Astrocyte (in vitro differentiated cells and primary cell): Measurements from ENCODE around the gene ZP3. TPM values are rescaled to one million over a fixed set of nuclear protein-coding genes. Genes with fewer than 3 reads are reported as not detected.

ENCODE experiments used
- DNase-seq: peaks from one replicate; pipeline ENCODE4 v3.0.0-alpha.2; 2010; ENCODE audit warnings: low read depth
- FAIRE-seq: peaks from 2 replicates; lab custom pipeline; 2011; peaks lifted over from hg19 to GRCh38; lab: Jason Lieb, UNC
- H2AFZ ChIP-seq: 2 replicates; pipeline ENCODE4 v1.6.0; 2012; ENCODE audit warnings: low read depth, low read length, inconsistent platforms
- H3K27ac ChIP-seq: 2 replicates; pipeline ENCODE4 v1.5.1; 2011; ENCODE audit warnings: low read depth, low read length, inconsistent platforms
- H3K27me3 ChIP-seq: 2 replicates; pipeline ENCODE4 v1.6.0; 2011; ENCODE audit warnings: low read length, inconsistent platforms; ENCODE audit not compliant: insufficient read depth
- H3K36me3 ChIP-seq: 2 replicates; pipeline ENCODE4 v1.5.1; 2011; ENCODE audit warnings: low read length, inconsistent platforms; ENCODE audit not compliant: insufficient read depth
- H3K4me1 ChIP-seq: 2 replicates; pipeline ENCODE4 v1.5.1; 2011; ENCODE audit warnings: low read length, inconsistent platforms; ENCODE audit not compliant: insufficient read depth
- H3K4me2 ChIP-seq: 2 replicates; pipeline ENCODE4 v1.6.0; 2012; ENCODE audit warnings: low read length, inconsistent platforms
- H3K4me3 ChIP-seq: 2 replicates; pipeline ENCODE4 v1.5.1; 2011; ENCODE audit warnings: low read depth, mild to moderate bottlenecking, low read length, inconsistent platforms; ENCODE audit not compliant: insufficient read depth
- H3K79me2 ChIP-seq: 2 replicates; pipeline ENCODE4 v1.6.0; 2012; ENCODE audit warnings: mild to moderate bottlenecking, low read length, inconsistent platforms; ENCODE audit not compliant: insufficient read depth
- H3K9ac ChIP-seq: 2 replicates; pipeline ENCODE4 v1.6.0; 2012; ENCODE audit warnings: mild to moderate bottlenecking, low read length, inconsistent platforms
- H3K9me3 ChIP-seq: 2 replicates; pipeline ENCODE4 v1.5.1; 2012; ENCODE audit warnings: low read depth, mild to moderate bottlenecking, low read length, inconsistent platforms; ENCODE audit not compliant: insufficient read depth
- H4K20me1 ChIP-seq: 2 replicates; pipeline ENCODE4 v1.6.0; 2012; ENCODE audit warnings: low read length, inconsistent platforms; ENCODE audit not compliant: insufficient read depth
- H3K27ac Mint-ChIP-seq: one replicate; pipeline ENCODE4 v1.8.0; 2021; ENCODE audit warnings: mild to moderate bottlenecking, mixed read lengths; ENCODE audit not compliant: unreplicated experiment
- H3K27me3 Mint-ChIP-seq: one replicate; pipeline ENCODE4 v1.8.0; 2021; ENCODE audit warnings: low read depth, mixed read lengths; ENCODE audit not compliant: unreplicated experiment
- H3K36me3 Mint-ChIP-seq: one replicate; pipeline ENCODE4 v1.8.0; 2021; ENCODE audit warnings: low read depth, mixed read lengths; ENCODE audit not compliant: unreplicated experiment
- H3K4me1 Mint-ChIP-seq: one replicate; pipeline ENCODE4 v1.8.0; 2021; ENCODE audit warnings: low read depth, mixed read lengths; ENCODE audit not compliant: unreplicated experiment
- H3K4me3 Mint-ChIP-seq: one replicate; pipeline ENCODE4 v1.8.0; 2021; ENCODE audit warnings: mild to moderate bottlenecking, moderate library complexity, mixed read lengths; ENCODE audit not compliant: unreplicated experiment
- H3K9me3 Mint-ChIP-seq: one replicate; pipeline ENCODE4 v1.8.0; 2021; ENCODE audit warnings: mild to moderate bottlenecking, mixed read lengths; ENCODE audit not compliant: unreplicated experiment
- EZH2 ChIP-seq: IDR thresholded peaks from 2 replicates; pipeline ENCODE4 v1.6.1; 2012; ENCODE audit warnings: mild to moderate bottlenecking, low read length, inconsistent platforms; ENCODE audit not compliant: insufficient read depth
- total RNA-seq: library from RNA; stranded (reverse); gene quantifications from 2 replicates; pipeline ENCODE4 v1.2.1, GENCODE V29; 2021
- TF ChIP-seq, protein P1 (sequence below): IDR thresholded peaks from 2 replicates; pipeline ENCODE4 v1.5.1; 2011; ENCODE audit warnings: low read depth, mild to moderate bottlenecking, inconsistent platforms, low read length, moderate library complexity; ENCODE audit not compliant: insufficient read depth

ZP3 gene
- total RNA-seq, 1 donor from 2014 or later, result 2.6 TPM

DNA sequence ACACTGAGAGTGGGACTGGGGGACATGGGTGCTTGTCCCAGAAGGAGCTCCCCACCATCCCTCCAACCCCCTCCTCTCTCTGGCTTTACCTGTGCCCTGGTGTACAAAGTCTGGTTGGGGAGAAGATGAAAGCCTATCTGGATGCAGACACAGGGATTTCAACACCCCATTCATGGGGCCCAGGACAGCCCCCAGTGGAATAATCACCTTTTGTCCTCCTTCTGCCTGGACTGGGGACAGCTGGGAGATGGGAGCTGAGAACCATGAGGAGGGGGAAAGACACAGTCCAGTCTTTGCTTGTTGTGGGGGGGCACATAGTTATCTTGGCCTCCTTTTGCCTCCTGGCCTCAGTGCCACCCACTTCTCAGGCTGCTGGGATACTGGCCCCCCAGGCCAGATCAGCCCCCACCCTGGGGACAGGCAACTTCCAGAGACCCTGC, 16.6 kb upstream of the ZP3 start:
- no peaks in the 10 kb centered on the region for H3K79me2 ChIP-seq
- no peak overlapping the region for H3K4me3 ChIP-seq
- Mint-ChIP-seq H3K4me3 (no peak overlapping the region), H3K4me1 (peaks cover 7% of the 10 kb centered on the region), H3K27ac (no peak overlapping the region), H3K27me3 (peaks cover 6% of the 10 kb centered on the region), H3K9me3 (no peaks in the 10 kb centered on the region), H3K36me3 (peaks cover 3% of the 10 kb centered on the region)
- DNase-seq (no peak), FAIRE-seq (no peak)
- TF ChIP-seq, protein P1, sequence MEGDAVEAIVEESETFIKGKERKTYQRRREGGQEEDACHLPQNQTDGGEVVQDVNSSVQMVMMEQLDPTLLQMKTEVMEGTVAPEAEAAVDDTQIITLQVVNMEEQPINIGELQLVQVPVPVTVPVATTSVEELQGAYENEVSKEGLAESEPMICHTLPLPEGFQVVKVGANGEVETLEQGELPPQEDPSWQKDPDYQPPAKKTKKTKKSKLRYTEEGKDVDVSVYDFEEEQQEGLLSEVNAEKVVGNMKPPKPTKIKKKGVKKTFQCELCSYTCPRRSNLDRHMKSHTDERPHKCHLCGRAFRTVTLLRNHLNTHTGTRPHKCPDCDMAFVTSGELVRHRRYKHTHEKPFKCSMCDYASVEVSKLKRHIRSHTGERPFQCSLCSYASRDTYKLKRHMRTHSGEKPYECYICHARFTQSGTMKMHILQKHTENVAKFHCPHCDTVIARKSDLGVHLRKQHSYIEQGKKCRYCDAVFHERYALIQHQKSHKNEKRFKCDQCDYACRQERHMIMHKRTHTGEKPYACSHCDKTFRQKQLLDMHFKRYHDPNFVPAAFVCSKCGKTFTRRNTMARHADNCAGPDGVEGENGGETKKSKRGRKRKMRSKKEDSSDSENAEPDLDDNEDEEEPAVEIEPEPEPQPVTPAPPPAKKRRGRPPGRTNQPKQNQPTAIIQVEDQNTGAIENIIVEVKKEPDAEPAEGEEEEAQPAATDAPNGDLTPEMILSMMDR, result no peak
- TF ChIP-seq EZH2, result no peak
- no peaks in the 10 kb centered on the region for H3K36me3 ChIP-seq
- H3K4me1 ChIP-seq, result no peaks in the 10 kb centered on the region
- no peak overlapping the region for H3K4me2 ChIP-seq
- H4K20me1 ChIP-seq, result no peaks in the 10 kb centered on the region
- H3K27me3 ChIP-seq, result no peaks in the 10 kb centered on the region
- H3K9me3 ChIP-seq, result no peaks in the 10 kb centered on the region
- H2AFZ ChIP-seq, result no peak overlapping the region
- no peak overlapping the region for H3K27ac ChIP-seq
- H3K9ac ChIP-seq, result no peak overlapping the region

DNA sequence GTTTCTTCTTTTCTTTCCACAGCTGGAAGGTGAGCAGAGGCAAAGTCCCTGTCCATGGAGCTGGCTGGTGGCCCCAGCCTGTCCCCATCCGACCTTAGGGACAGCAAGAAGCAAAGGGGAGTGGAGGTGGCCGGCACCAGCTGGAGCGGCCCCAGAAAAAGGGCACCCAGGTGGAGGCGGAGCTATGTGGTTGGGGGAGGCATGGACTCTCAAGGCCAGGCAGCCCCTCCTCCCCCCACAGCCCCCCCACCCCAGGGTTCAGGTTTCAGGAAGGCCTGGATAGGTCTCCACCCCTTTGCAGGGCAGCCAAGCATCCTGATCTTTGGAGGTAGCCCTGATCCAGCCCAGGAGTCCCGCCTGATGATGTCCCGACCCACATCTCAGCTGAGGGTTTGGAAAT, 15.2 kb upstream of the ZP3 start, which contains the start of gene SSC4D:
Gene SSC4D, minus strand, starts transcription at position 161 of the 400 bp plus-strand sequence. CDS start 5,258 bp downstream, outside the sequence.
- no peak for FAIRE-seq
- no peaks in the 10 kb centered on the region for H4K20me1 ChIP-seq
- H3K9me3 ChIP-seq, result no peaks in the 10 kb centered on the region
- no peak within 1 kb of the TSS for H3K4me2 ChIP-seq
- H3K27me3 ChIP-seq, result no peaks in the 10 kb centered on the region
- no peak within 1 kb of the TSS for H3K27ac ChIP-seq
- no peaks in the 10 kb centered on the region for H3K36me3 ChIP-seq
- H3K4me1 Mint-ChIP-seq, result peaks cover 7% of the 10 kb centered on the region
- H2AFZ ChIP-seq, result no peak within 1 kb of the TSS
- H3K27me3 Mint-ChIP-seq, result peaks cover 6% of the 10 kb centered on the region
- H3K27ac Mint-ChIP-seq, result no peak within 1 kb of the TSS
- no peak for TF ChIP-seq EZH2
- TF ChIP-seq, protein P1, result no peak
- H3K79me2 ChIP-seq, result no peaks in the 10 kb centered on the region
- H3K9ac ChIP-seq, result no peak within 1 kb of the TSS
- H3K36me3 Mint-ChIP-seq, result peaks cover 3% of the 10 kb centered on the region
- no peaks in the 10 kb centered on the region for H3K9me3 Mint-ChIP-seq
- H3K4me3 Mint-ChIP-seq, result peak within 1 kb of the TSS; percentile 80
- H3K4me1 ChIP-seq, result no peaks in the 10 kb centered on the region
- no peak within 1 kb of the TSS for H3K4me3 ChIP-seq
- no peak for DNase-seq

DNA sequence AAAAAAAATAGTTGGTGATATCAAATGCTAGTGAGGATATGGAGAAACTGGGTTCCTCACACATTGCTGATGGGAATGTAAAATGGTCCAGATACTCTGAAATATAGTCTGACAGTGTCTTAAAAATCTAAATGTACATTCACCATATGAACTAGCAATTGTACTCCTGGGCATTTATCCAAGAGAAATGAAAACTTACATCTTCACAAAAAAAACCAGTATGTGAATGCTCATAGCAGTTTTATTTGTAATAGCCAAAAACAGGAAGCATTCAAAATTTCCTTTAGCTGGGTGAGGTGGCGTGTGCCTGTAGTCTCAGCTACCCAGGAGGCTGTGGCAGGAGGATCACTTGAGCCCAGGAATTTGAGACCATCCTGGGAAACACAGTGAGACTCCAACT, 13.1 kb upstream of the ZP3 start:
- no peak for TF ChIP-seq EZH2
- TF ChIP-seq, protein P1, result no peak
- H3K4me1 ChIP-seq, result no peaks in the 10 kb centered on the region
- no peaks in the 10 kb centered on the region for H3K79me2 ChIP-seq
- H3K27ac Mint-ChIP-seq, result no peak overlapping the region
- no peaks in the 10 kb centered on the region for H3K27me3 ChIP-seq
- H3K36me3 Mint-ChIP-seq, result peaks cover 2% of the 10 kb centered on the region
- H3K27me3 Mint-ChIP-seq, result peaks cover 6% of the 10 kb centered on the region
- H3K36me3 ChIP-seq, result no peaks in the 10 kb centered on the region
- no peaks in the 10 kb centered on the region for H3K9me3 Mint-ChIP-seq
- no peak overlapping the region for H2AFZ ChIP-seq
- no peak overlapping the region for H3K4me3 ChIP-seq
- FAIRE-seq, result no peak
- no peak overlapping the region for H3K4me3 Mint-ChIP-seq
- H3K4me1 Mint-ChIP-seq, result peaks cover 7% of the 10 kb centered on the region
- no peak overlapping the region for H3K27ac ChIP-seq
- no peaks in the 10 kb centered on the region for H4K20me1 ChIP-seq
- no peak overlapping the region for H3K4me2 ChIP-seq
- H3K9ac ChIP-seq, result no peak overlapping the region
- DNase-seq, result no peak
- H3K9me3 ChIP-seq, result no peaks in the 10 kb centered on the region
